SIG-M5 treated with dmso at 0.1 percent for 504 hours (cell line): Measurements from ENCODE around the gene JPT1.

ENCODE experiments used
- DNase-seq: peaks from one replicate; lab custom pipeline; 2025; ENCODE audit not compliant: unreplicated experiment; lab: John Stamatoyannopoulos, UW

Gene JPT1

DNA sequence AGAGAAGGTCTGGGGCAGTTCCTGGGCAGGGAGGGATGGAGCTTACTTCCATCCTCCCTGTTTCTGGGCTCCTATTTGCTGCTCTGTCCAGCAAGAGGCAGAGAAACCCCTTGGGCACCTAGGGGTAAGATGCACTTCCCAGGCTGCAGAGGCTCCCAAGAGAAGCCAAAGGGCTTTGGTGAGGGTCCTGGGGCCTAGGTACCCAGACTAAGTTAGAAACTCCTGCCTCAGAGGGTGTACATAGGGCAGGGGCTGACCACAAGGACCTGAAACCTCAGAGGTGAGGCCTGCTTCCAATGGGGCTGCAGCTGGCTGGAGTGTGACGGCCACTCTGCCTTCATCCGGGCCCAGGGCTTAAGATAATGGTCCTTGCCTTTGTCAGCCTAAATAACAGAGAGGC is 46.1 kb downstream of the JPT1 start:
- DNase-seq, result no peak

DNA sequence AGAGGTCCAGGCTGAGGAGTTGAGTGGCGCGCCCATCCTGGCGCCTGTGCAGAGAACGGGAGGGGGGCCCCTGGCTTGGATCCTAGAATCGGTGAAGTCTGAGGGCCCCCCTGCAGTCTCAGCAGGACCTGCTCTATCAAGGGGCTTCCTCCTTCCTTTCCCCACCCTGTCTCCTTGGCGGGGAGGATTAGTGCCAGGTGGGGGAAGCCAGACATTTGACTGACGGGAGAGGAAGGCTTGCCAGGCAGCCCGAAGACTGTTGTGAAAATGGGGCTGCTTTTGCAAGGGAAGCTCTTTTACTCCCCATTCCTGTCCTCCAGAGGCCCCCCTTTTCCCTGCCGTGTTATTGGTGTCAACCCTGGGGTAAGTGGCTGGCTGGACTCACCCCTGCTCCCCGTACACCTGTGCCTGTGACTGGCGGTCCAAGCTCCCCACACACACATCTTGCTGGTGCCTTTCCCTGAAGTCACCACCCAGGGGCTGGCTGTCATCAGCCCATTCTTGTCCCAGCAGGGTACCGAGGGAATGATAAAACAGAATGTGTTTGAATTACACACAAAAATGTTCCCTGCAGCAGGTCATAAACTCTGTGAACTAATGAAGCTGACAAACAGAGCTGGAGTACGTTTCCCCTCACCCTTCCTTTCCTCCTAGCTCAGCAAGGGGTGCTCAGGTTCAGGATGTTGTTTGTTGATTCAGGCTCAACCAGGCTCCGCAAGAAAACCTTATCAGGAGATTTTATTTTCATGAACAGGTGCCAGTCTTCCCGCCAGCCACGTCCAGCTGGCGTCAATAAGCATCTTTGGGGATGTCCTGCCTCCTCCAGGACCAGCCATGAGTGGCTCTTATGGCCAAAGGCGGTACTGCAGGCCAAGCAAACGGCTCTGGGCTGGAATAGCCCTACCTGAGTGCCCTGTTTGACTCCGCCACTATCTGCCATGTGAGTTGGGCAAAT is 48.9 kb downstream of the JPT1 start:
- peak; percentile 58 for DNase-seq

DNA sequence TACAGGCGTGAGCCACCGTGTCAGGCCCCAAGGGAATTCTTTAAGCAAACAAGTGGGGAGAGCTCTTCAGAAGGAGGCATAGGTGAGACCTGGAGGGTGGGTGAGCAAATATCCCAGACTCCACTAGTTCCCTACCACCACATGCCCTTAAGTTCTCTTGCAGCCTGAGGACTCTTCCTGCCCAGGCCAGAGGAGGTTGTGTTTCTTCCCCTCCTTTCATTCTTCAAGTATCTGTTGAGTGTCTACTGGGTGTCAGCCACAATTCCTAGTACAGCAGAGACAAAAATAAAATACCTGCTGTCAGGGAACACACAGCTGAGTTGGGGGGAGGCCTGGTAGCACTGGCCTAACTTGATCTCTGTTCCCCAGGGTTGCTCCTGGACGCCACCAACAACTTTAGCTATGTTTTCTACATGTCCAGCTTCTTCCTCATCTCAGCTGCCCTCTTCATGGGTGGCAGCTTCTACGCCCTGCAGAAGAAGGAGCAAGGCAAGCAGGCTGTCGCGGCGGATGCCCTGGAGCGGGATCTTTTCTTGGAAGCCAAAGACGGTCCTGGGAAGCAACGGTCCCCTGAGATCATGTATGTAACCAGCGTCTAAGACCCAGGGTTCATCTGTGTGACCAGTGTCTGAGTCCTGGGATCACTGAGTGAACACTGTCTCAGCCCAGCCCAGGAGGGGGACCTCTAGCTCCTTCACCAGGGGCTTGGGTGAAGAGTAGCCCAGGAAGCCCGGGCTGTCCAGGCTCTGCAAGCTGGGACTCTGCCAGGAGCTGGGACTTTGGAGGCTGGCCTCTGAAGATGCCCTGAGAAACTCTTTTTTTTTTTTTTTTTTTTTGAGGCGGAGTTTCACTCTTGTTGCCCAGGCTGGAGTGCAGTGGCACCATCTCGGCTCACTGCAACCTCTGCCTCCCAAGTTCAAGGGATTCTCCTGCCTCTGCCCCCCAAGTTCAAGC is 50.4 kb downstream of the JPT1 start:
- DNase-seq, result no peak

DNA sequence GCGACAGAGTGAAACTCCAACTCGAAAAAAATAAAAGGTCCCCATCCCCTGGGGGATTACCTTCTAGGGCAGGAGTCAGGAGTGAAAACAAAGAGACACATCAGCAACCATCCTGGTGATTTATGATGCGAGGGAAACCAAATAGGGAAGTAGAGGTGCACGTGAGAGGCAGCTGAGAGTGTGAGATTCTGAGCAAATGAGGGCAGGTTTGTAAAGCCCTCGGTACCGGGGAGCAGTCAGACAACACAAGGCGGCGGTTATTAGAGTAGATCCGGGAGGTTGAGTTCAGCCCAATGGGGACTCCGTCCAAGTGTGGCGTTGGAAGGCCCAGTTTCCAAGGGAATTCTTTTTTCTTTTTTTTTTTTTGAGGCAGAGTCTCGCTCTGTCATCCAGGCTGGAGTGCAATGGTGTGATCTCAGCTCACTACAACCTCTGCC is 51.9 kb downstream of the JPT1 start:
- DNase-seq, result peak; percentile 58

- DNase-seq, result no peak
Measured at GRCh38 chr17:75099881-75100595, 54.3 kb downstream of the JPT1 start.

GRCh38 chr17:75098861-75099260 is 55.5 kb downstream of the JPT1 start:
- no peak for DNase-seq

- DNase-seq, result no peak
Measured at GRCh38 chr17:75097865-75098264, 56.4 kb downstream of the JPT1 start.

- DNase-seq, result peak; percentile 82
Measured at GRCh38 chr17:75096082-75096625, 58.2 kb downstream of the JPT1 start.

DNA sequence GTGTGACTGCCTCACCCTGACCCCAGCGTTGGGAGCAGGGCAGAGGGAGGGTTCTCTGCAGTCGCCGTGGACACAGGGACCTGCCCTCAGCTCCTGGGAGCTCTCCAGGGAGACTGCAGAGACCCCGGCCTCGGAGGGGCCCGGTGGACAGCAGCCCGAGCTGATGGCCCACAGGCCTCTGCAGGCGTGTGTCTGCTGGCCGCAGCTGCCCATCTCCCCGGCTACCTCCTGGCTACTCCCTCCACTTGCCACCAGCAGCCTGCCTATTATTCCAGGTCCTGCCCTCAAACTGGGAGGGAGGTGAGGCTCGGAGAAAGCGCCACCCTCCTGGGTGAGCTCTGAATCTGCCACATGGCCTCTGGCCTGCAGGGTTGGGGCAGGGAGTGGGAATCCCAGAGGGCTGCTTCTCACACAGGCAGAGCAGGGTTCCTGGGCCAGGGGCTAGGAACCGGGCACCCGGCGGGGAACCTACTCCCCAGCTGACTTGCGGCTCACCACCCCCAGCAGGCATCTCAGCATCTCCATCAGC is 59.4 kb downstream of the JPT1 start:
- no peak for DNase-seq

- DNase-seq, result no peak
Measured at GRCh38 chr17:75093548-75094158, 60.7 kb downstream of the JPT1 start.

DNA sequence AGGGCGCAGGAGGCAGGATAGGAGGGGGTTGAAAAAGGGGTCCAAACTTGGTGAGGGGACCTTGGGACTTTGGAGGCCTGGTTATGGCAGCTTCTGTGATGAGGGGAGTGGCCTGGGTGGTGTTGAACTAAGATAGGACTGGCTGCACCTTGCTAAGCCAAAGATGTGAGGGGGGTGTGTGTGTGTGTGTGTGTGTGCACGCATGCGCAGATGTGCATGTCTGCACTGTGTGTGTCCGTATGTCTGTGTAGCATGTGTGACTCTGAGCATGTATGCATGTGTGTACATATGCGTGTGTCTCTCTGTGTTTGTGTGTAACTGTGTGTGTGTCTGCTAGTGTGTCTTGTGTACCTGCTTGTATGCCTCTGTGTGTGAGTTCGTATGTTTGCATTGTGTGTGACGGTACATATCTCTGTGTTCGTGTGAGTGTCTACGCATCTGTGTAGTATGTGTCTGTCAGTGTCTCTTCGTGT is 62.4 kb downstream of the JPT1 start:
- no peak for DNase-seq

DNA sequence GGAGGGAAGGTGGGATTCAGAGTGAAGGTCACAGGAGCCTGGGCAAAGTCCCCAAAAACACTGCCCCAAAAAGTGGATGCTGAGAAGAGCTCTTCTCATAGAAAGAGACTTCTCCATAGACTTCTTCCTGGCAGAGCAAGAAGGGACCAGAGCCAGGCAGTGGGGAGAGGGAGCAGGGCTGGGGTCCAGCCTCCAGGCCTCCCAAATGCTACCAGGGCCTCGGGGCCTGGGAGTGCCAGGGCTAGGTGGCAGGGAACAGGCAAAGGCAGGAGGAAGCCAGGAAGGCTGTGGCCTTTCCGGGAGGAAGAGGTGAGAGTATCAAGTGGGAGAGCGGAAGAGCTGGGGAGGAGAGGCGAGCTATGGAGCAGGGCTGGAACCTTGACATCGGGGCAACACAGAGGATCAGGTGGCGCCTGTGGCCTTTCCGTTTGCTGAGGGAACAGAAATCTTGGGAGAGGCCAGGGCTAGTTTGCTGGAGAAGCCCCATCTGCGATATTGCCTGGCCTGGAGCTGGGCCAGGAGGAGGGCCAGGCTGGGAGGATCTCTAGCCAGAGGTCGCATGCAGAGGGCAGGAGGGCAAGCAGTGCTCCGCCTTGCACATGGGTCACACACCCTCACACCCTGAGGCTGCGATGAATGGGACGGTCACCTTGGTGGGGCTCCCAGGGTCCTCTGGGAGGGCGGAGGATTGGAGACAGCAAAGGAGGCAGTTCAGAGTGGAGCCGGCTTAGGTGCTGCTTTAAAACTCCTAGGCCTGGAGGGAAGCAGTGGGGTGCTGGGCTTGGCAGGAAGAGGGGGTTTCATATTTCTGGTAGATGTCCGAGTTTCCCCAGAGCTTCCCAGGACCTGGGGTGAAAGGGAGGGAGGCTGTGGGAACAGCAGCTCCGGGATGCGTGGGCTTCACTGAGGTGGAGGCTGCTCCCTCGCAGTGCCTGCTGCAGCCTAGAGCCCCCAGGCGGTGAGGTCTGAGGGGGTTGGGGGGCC is 63.1 kb downstream of the JPT1 start:
- DNase-seq, result no peak

GRCh38 chr17:75088465-75089417 is 65.6 kb downstream of the JPT1 start:
- peak; percentile 51 for DNase-seq

DNA sequence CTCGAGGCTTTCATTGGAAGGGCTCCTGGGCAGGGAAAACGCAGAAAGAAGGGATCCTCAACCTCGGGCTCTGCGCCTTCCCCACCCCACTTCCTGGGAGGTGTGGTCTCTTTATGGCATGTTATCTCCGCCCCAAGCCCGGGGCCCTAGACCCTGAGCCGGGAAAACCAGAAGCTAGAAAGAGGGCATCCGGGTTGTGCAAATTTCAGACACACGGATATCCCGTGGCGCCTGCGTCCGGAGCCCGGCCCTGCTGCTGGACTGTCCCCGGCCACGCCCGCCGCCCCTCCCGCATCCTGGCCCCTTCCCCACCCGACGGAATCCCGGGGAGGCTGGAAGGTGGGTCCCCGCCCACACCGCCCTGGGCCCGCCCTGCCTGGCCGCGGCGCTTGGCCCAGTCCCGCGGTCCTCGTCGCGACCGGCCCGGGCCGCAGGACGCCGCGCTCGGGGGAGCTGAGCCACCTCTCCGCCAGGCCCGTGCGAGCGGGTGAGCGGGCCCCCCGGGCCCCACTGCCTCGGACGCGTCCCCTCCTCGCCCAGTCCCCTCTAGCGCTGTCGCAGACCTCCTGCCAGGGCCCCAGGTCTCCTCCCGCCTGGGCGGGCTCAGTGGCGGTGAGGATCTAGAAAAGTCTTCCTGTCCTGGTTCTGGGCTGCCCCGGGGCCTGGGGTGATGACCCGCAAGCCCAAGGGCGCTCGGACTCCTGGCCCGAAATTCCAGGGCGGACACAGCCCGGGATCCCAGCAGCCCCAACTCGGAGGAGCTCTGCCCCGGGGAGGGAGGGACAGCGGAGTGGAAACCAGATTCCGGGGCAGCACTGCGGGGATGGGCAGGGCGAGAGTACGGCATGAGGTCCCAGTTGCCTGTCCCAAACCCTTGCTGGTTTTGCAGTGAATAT is 66.5 kb downstream of the JPT1 start, which contains the start of gene SLC16A5:
SLC16A5 (plus strand) TSS at position 397 of the 896 bp plus-strand sequence. CDS start 5,683 bp downstream, outside the sequence.
- peak; percentile 90 for DNase-seq

DNA sequence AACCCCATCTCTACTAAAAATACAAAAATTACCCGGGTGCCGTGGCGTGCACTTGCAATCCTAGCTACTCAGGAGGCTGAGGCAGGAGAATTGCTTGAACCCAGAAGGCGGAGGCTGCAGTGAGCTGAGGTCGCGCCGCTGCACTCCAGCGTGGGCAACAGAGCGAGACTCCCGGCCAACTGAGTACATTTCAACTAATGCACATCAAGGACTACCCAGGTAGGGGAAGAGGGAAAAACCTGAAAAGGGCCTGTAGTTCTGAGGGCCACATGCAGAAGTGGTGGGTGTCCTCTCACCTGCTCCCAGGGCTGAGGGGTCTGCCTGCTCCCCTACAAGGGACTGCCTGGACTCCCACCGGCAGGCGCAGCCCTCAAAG is 67.1 kb downstream of the JPT1 start:
- no peak for DNase-seq

DNA sequence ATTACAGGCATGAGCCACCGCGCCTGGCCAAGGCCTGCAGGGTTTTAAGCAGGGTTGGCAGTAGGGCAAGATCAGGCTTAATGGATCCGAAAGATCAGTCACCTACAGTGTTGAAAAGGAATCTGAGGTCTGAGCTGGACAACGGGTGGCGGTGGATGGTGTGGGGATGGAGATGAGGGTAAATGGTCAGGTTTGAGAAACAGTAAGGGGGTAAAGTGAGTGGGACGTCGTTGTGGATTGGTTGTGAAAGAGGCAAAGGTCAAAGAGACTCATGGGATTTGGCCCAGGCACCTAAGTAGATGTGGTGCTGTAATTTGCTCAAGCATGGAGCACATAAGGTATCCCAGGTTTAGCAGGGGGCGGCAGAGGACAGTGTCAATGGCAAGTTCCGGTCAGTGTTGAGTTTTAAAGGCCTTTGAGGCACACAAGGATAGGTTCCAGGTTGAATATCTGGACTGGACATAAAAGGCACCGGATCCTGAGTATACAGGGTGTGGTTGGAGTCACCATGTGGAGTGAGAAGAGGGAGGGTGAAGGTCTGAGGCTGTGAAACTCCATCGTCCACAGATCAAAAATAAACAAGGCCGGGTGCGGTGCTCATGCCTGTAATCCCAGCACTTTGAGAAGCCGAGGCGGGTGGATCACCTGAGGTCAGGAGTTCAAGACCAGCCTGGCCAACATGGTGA is 67.7 kb downstream of the JPT1 start:
- DNase-seq, result no peak
